Cardiac muscle cell (in vitro differentiated cells and primary cell): Measurements from ENCODE around the gene COL23A1. TPM values are rescaled to one million over a fixed set of nuclear protein-coding genes. Genes with fewer than 3 reads are reported as not detected.

Experiments used
- DNase-seq, 2 donors: peaks; one replicate each; pipeline versions ENCODE4 v3.0.0 to v3.0.0-alpha.2; 2010 to 2017; ENCODE audit warnings: low read depth in 1 of 2, low spot score in 1 of 2
- H3K27ac ChIP-seq: fragments of 200-600 bp; sonication (generic); 2 replicates; pipeline ENCODE4 v1.5.1; 2016
- H3K27me3 ChIP-seq: fragments of 200-600 bp; sonication (generic); 2 replicates; pipeline ENCODE4 v1.6.0; 2016; ENCODE audit warnings: control low read depth
- H3K36me3 ChIP-seq: fragments of 200-600 bp; sonication (generic); 2 replicates; pipeline ENCODE4 v1.5.1; 2016; ENCODE audit warnings: control low read depth
- H3K4me1 ChIP-seq: fragments of 200-600 bp; sonication (generic); 2 replicates; pipeline ENCODE4 v1.8.1; 2017; ENCODE audit warnings: low read depth, mild to moderate bottlenecking, mixed run types
- H3K4me3 ChIP-seq: fragments of 200-600 bp; sonication (generic); 2 replicates; pipeline ENCODE4 v1.5.1; 2016; ENCODE audit warnings: mild to moderate bottlenecking
- H3K9me3 ChIP-seq: fragments of 200-600 bp; sonication (generic); 2 replicates; pipeline ENCODE4 v1.5.1; 2017; ENCODE audit warnings: low read depth, mild to moderate bottlenecking, control low read depth
- polyA plus RNA-seq: library from polyadenylated mRNA; unstranded; fragments of >200 nt; fragmentation: Nextera tagmentation; extraction: Ambion mirVana; gene quantifications from 2 replicates; pipeline ENCODE4 v1.2.1, GENCODE V29; 2016
- total RNA-seq: library from RNA; depleted of rRNA; stranded (reverse); fragments of >200 nt; gene quantifications from 2 replicates; pipeline ENCODE4 v1.2.3, GENCODE V29; 2016
- TF ChIP-seq, protein P1 (sequence below): IDR thresholded peaks from 2 replicates; pipeline ENCODE4 v1.5.1; 2012; ENCODE audit warnings: low read depth, mild to moderate bottlenecking, low read length

COL23A1 gene
- total and polyA plus RNA-seq, 2 experiments from 2014 or later = 28.9 to 43.0 TPM

DNA sequence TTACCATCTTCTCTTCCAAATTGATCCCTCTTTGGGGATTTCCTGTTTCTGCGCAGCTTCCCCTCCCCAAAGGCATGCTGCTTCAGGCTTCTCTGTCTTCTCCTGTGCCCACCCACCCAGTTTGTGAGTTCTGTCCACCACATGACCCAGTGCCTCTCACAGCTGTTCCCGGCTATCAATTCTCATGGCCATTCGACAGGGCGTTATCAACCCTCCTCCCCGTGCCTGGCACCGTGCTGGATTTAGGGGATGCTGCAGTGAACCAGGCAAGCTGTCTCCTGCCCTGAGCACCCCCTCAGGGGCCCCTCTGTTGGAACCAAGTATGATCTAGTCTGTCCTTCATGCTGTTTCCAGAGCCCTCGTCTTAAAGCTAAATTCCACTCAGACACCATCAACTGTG, 38.7 kb downstream of the COL23A1 start:
- Histone ChIP-seq H3K36me3 (no peaks in the 10 kb centered on the region), H3K27me3 (no peaks in the 10 kb centered on the region), H3K9me3 (no peaks in the 10 kb centered on the region), H3K27ac (no peak overlapping the region), H3K4me3 (no peak overlapping the region), H3K4me1 (peaks cover 6% of the 10 kb centered on the region)
- TF ChIP-seq, protein P1, sequence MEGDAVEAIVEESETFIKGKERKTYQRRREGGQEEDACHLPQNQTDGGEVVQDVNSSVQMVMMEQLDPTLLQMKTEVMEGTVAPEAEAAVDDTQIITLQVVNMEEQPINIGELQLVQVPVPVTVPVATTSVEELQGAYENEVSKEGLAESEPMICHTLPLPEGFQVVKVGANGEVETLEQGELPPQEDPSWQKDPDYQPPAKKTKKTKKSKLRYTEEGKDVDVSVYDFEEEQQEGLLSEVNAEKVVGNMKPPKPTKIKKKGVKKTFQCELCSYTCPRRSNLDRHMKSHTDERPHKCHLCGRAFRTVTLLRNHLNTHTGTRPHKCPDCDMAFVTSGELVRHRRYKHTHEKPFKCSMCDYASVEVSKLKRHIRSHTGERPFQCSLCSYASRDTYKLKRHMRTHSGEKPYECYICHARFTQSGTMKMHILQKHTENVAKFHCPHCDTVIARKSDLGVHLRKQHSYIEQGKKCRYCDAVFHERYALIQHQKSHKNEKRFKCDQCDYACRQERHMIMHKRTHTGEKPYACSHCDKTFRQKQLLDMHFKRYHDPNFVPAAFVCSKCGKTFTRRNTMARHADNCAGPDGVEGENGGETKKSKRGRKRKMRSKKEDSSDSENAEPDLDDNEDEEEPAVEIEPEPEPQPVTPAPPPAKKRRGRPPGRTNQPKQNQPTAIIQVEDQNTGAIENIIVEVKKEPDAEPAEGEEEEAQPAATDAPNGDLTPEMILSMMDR = no peak
- no peak for DNase-seq

DNA sequence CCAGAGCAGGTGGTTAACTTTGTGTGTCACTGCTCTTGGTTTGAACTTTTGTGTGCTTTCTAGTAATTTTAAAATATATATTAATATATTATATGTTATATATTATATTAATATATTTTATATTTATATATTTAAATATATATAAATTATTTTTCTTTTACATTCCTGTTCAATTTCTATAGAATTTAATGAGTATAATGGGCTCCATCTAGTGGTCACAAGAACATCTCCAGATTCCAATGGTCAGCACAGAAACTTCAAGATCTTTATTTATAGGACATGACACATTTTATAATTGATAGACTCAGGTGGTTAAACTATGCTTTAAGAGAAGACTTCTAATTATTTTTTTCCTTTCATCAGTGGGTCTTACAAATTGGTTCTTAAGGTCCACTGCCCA, 39.1 kb downstream of the COL23A1 start:
- H3K27ac ChIP-seq = no peak overlapping the region
- H3K9me3 ChIP-seq = no peaks in the 10 kb centered on the region
- H3K27me3 ChIP-seq = no peaks in the 10 kb centered on the region
- no peaks in the 10 kb centered on the region for H3K36me3 ChIP-seq
- peaks cover 9% of the 10 kb centered on the region for H3K4me1 ChIP-seq
- peak; percentile 41 to 46 for DNase-seq
- H3K4me3 ChIP-seq = no peak overlapping the region
- TF ChIP-seq, protein P1 = peak; percentile 47

DNA sequence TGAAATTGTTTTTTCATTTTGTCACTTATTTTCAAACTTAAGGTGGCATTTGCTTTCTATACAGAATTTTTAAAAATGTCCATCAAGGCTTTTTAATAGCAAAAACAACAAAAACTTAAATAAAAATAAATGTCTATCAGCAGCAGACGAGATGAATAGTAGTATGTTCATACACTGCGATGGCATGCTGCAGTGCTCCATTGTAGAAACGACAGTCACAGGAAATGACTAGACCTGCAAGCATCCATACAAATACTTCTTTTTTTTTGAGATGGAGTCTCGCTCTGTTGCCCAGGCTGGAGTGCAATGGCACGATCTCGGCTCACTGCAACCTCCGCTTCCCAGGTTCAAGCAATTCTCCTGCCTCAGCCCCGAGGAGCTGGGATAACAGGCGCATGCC, 41.4 kb downstream of the COL23A1 start:
- peaks cover 19% of the 10 kb centered on the region for H3K4me1 ChIP-seq
- no peaks in the 10 kb centered on the region for H3K36me3 ChIP-seq
- no peaks in the 10 kb centered on the region for H3K27me3 ChIP-seq
- H3K27ac ChIP-seq = no peak overlapping the region
- no peaks in the 10 kb centered on the region for H3K9me3 ChIP-seq
- TF ChIP-seq, protein P1 = no peak
- H3K4me3 ChIP-seq = no peak overlapping the region
- DNase-seq = peak in 1 of 2 donors; percentile 6

DNA sequence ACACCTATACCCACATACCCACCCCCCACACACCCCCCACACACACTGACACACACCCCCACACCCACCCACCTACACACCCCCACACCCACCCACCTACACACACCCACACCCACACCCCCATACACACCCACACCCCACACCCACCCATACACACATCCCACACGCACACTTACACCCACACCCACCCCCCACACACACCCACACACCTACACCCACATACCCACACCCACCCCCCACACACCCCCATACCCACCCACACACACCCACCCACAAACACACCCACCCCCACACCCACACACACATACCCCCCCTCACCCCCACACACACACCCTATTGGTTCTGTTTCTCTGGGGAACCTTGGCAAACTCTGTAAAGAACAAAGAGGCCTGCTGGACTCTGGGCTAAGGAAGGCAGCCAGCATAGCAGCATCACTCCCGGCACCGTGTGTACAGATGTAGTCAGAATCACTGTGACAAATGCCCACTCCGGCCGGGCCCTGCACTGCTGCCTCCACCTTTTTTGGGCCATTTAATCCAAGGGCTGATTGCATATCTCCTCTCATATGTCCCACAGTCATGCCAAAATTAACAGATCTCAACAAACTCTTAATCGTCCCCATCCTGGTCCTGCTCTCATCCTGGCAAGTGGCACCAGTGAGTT, 42.3 kb downstream of the COL23A1 start:
- Histone ChIP-seq H3K4me3 (no peak overlapping the region), H3K4me1 (peaks cover 19% of the 10 kb centered on the region), H3K36me3 (no peaks in the 10 kb centered on the region), H3K9me3 (no peaks in the 10 kb centered on the region), H3K27me3 (no peaks in the 10 kb centered on the region), H3K27ac (no peak overlapping the region)
- DNase-seq = no peak
- TF ChIP-seq, protein P1 = no peak

DNA sequence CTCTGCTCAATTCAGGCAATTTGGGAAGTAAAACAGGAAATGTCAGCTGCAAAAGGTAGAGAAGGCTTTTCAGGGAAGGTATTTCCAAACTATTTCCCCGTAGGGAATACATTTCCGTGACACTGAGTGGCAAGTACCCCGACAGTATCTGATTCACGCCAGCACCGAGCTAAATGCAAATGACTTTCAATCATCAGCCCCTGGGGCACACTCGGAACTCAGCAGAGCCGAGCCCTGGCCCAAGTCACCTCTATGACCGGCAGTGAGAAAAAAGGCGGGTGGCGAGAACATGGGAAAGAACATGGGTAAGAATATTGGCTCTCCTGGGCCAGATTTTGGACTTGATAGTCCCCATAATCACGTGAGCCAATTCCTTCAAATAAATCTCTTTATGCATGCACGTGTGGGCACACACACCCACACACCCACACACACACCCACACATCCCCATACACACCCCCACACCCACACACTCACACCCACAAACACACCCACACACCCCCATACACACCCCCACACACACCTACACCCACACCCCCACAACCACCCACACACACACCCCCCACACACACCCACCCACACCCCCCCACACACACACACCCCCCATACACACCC, 43.0 kb downstream of the COL23A1 start:
- Histone ChIP-seq H3K27me3 (no peaks in the 10 kb centered on the region), H3K27ac (no peak overlapping the region), H3K9me3 (no peaks in the 10 kb centered on the region), H3K4me1 (peaks cover 24% of the 10 kb centered on the region), H3K36me3 (no peaks in the 10 kb centered on the region), H3K4me3 (no peak overlapping the region)
- TF ChIP-seq, protein P1 = no peak
- no peak for DNase-seq
